GM21526 (cell line): ENCODE data around the gene ZNF548.
"Not testable (repeated sequence)": the region's sequence is repeated elsewhere in the genome, so short reads cannot be mapped to it uniquely, and the experiment has no call there.

Source experiments
- ATAC-seq: cut with Tn5 transposase; IDR thresholded peaks from one replicate; pipeline ENCODE4 v1.9.1; 2021; ENCODE audit warnings: moderate library complexity; ENCODE audit not compliant: unreplicated experiment, low FRiP score

Gene ZNF548

GRCh38 chr19:57389730-57390598 lies at the start of gene ZNF548:
TSS of gene ZNF548 (plus strand) at chr19:57389854. CDS start at chr19:57390100, 246 bp downstream.
- peak; percentile 96 for ATAC-seq

GRCh38 chr19:57342582-57342981 lies 47.1 kb upstream of the ZNF548 start:
- no peak for ATAC-seq

- no peak for ATAC-seq
Measured at GRCh38 chr19:57348136-57348535, 41.5 kb upstream of the ZNF548 start.

GRCh38 chr19:57350877-57351805 lies 38.5 kb upstream of the ZNF548 start, which contains the start of gene ZNF304:
TSS of gene ZNF304 (plus strand) at chr19:57351271. CDS start at chr19:57351665, 394 bp downstream.
- ATAC-seq, result peak; percentile 96

GRCh38 chr19:57351867-57352266 lies 37.8 kb upstream of the ZNF548 start:
- ATAC-seq, result no peak

GRCh38 chr19:57355916-57356315 lies 33.7 kb upstream of the ZNF548 start:
- no peak for ATAC-seq

GRCh38 chr19:57357406-57357805 lies 32.2 kb upstream of the ZNF548 start:
- no peak for ATAC-seq

- ATAC-seq, result no peak
Measured at GRCh38 chr19:57359300-57359699, 30.4 kb upstream of the ZNF548 start.

GRCh38 chr19:57362419-57362818 lies 27.2 kb upstream of the ZNF548 start:
- ATAC-seq, result no peak

- ATAC-seq, result peak; percentile 86
Measured at GRCh38 chr19:57362997-57363687, 26.5 kb upstream of the ZNF548 start, which contains the start of the genes TRAPPC2B and ZNF547. TSS of gene TRAPPC2B (plus strand) at chr19:57363551. CDS start at chr19:57364834, 1,283 bp downstream. TSS of gene ZNF547 (plus strand) at chr19:57363551. CDS start at chr19:57368556, 5,005 bp downstream.

- peak; percentile 22 for ATAC-seq
Measured at GRCh38 chr19:57363688-57364181, 25.9 kb upstream of the ZNF548 start.

GRCh38 chr19:57366776-57367175 lies 22.9 kb upstream of the ZNF548 start:
- no peak for ATAC-seq

- ATAC-seq, result no peak
Measured at GRCh38 chr19:57374179-57374578, 15.5 kb upstream of the ZNF548 start.

GRCh38 chr19:57374647-57375046 lies 15.0 kb upstream of the ZNF548 start:
- ATAC-seq, result not testable (repeated sequence)

GRCh38 chr19:57376151-57376550 lies 13.5 kb upstream of the ZNF548 start:
- ATAC-seq, result no peak

- no peak for ATAC-seq
Measured at GRCh38 chr19:57377498-57378146, 12.0 kb upstream of the ZNF548 start.

GRCh38 chr19:57380923-57381322 lies 8.7 kb upstream of the ZNF548 start:
- ATAC-seq, result no peak

GRCh38 chr19:57382806-57383488 lies 6.7 kb upstream of the ZNF548 start:
- no peak for ATAC-seq

- ATAC-seq, result no peak
Measured at GRCh38 chr19:57389194-57389729, 392 bp upstream of the ZNF548 start.
